HG03175 (cell line): ENCODE measurements around the gene SUMF1.
"Not testable (repeated sequence)": the region's sequence is repeated elsewhere in the genome, so short reads cannot be mapped to it uniquely, and the experiment has no call there.

Experiments used
- ATAC-seq: cut with Tn5 transposase; IDR thresholded peaks from one replicate; pipeline ENCODE4 v1.9.1; 2021; ENCODE audit warnings: mild to moderate bottlenecking, moderate library complexity; ENCODE audit not compliant: unreplicated experiment

SUMF1 gene

DNA sequence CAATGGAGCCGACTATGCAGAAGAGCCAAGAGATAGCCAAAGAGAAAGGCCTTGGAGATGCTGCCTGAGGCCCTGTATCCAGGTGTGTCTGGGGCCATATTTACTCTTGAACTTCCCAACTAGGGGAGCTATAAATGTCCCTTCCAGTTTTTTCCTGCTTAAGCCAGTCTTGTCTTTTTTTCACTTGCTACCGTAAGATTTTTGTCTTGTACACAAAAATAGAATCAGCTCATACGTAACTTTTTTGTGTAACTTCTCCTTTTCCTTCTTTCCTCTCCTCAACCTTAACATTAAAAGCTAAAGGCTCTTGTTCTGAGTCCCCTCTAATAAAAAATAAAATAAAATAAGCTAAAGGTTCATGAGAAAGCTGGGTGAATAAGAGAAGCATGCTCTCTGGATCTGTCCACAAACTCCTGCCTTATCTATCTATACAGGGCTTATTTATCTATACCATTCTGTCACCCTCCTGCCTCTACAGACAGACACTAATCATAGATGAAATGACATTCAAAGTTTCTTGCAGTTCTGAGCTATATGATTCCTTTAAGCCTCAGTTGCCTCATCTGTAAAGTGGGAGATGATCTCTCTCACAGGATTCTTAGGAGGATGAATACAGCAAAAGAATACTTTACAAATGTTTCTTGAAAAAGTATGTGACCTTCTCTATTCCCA, 4.6 kb downstream of the SUMF1 start:
- ATAC-seq, result no peak

- no peak for ATAC-seq
These were observed 5.5 kb downstream of the SUMF1 start for GRCh38 chr3:4461468-4462090.

- no peak for ATAC-seq
These were observed 6.7 kb downstream of the SUMF1 start for GRCh38 chr3:4460334-4460733.

DNA sequence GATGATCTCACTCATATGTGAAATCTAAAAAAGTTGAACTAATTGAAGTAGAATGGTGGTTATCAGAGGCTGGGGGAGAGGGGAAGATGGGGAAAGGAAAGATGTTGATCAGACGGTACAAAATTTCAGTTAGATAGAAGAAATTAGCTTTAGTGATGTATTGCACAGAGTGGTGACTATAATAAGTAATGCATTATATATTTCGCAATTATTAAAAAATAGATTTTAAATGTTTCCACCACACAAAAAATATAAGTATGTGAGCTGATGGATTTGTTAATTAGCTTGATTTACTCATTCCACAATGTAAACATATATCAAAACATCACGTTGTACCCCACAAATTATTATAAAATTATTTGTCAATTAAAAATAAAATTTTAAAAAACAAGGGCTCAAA, 8.1 kb downstream of the SUMF1 start:
- no peak for ATAC-seq

- not testable (repeated sequence) for ATAC-seq
These were observed 10.3 kb downstream of the SUMF1 start for GRCh38 chr3:4456780-4457179.

DNA sequence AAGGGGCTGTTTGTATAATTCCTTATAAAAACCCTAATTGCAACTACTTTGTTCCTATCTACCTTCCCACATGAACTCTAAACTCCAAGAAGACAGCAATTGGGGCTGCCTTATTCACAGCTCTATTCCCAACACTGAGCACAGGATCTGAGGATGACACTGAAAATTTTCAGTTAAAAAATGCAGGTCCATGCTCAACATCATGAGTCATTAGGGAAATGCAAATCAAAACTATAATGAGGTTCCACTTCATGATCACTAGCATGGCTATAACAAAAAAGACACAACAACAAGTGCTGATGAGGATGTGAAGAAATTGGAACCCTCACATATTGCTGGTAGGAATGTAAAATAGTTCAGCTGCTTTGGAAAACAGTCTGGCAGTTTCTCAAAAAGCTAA, 12.9 kb downstream of the SUMF1 start:
- no peak for ATAC-seq

DNA sequence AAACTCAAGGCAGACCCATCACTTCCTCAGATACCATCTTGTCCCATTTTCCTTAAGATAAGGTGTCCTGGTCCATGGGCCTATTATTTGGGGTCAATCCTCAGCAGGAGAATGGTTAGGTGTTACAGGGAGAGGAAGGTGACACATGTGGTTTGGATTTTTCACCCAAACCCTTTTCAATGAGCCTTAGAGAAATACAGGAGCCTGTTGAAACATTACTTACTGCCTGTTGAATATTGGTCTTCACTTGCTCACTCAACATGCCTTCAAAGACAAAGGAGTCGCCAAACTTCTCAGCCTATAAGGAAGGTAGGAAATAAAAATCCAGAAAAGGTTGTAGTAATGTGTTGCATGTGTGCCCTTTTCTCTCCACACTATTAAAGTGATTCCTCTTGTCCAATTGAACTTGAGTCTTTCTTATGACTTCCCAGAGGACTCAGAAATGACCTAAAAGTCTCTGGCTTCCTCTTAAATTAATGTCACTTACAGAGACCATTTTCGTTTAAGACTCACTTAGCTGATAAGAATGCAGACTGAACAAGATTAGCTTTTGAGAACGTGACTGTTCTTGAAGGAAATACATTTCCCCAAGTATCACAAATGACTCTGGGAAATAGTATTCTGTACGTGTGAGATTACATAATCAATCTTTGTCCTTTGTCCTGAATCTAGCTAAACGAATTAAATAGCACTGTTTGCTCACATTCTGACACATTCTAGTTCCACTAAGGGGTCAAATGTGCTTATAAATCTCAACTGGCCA, 17.8 kb downstream of the SUMF1 start:
- ATAC-seq, result no peak

GRCh38 chr3:4448187-4448586, 18.9 kb downstream of the SUMF1 start:
- no peak for ATAC-seq

GRCh38 chr3:4447295-4447999, 19.6 kb downstream of the SUMF1 start:
- no peak for ATAC-seq

DNA sequence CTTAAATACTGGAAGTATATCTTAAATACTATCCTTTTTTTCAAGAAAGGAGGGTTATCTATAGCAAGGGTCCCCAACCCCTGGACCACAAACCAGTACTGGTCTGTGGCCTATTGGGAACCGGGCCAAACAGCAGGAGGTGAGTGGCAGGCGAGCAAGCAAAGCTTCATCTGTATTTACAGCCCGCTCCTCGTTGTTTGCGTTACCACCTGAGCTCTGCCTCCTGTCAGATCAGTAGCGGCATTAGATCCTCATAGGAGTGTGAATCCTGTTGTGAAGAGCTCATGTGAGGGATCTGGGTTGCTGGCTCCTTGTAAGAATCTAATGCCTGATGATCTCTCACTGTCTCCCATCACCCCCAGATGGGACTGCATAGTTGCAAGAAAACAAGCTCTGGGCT, 26.1 kb downstream of the SUMF1 start:
- no peak for ATAC-seq

DNA sequence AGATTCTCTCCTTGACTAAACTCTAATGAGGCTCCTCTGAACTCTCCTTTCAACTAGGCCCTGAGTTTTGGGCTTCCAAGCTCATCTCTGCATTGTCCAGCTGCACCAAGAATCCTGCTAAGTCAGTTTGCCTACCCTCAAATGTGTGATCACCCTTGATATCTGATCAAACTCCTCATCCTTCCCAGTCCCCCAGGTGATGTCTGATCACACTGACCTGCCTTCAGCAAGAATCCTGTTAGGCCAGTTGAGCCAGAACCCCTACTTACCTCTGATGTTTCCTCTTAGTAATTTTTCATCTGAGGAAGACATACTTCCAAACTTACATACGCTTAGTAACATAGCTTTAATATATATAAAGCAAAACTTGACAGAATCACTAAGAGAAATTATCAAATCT, 28.8 kb downstream of the SUMF1 start:
- no peak for ATAC-seq

GRCh38 chr3:4432259-4432658, 34.8 kb downstream of the SUMF1 start:
- ATAC-seq, result no peak

DNA sequence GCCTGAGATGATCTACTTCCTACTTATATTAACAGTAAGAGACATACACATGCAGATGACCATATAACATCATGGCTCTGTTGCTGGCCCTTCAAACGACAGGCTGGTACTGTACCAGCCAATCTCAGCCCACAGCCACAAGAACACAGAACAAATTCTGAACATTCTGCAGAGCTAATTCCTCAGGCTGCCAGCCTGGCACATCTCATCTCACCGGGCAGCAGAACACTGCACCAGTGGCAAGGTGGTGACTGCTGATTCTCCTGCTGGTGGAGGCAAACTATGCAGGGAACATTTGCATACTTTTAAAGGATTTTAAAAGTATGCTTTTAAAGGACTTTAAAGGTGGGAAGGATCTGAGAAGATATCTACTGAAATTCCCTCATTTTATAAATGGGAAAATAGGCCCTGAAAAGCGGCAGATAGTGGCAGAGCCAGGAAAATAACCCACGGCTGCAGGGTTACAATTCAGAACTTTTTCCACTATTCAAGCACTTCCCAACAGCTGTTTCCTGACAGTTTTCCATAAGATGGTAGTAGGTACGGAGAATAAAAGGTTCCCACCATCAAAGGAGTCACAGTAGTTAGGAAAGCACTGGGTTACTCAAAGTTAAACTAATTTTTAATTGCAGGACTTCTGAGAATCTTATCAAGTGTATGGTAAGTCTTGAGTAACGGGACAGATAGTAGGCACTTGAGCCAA, 37.3 kb downstream of the SUMF1 start:
- no peak for ATAC-seq

GRCh38 chr3:4426782-4427344, 40.2 kb downstream of the SUMF1 start:
- ATAC-seq, result peak; percentile 73

DNA sequence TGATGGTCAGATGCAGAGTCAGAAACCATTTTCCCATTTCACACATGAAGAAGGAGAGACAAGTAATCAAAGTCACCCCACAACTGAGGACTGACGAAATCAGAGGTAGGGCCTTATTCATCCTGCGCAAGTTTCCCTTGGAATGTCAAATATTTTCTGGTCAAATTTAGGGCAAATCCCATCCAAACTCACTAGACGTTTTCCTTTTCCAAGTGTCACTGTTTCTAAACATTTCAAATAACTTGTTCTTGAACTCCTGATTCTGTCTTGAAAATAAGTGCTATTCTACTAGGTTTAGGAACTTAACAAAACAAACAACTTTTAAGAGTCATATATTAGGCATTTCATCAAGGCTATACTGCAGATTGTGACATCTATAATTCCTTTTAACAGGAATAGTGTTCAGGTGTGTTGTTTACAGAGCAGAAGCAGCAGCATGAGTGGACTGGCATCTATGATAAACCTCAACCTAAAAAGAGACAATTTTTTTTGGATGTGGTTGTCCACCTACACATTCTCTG, 40.7 kb downstream of the SUMF1 start:
- ATAC-seq, result no peak

- no peak for ATAC-seq
These were observed 41.4 kb downstream of the SUMF1 start for GRCh38 chr3:4425707-4426106.

DNA sequence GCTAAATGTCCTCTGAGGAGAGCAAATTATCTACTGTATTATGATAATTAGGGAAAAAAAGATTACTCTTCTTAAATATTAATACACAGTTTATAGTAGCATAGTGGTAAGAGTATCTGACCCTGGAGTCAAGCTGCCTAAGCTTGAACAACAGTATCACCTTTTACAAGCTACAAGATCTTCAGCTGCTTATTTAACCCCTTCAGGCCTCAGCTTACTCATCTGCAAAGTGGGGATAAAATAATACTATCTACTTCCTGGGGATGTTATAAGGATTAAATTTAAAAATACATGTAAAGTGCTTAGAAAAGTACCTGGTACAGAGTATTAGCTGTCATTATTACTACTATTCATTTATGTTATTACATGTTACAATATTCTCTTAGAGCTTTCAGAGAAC, 42.0 kb downstream of the SUMF1 start:
- no peak for ATAC-seq

DNA sequence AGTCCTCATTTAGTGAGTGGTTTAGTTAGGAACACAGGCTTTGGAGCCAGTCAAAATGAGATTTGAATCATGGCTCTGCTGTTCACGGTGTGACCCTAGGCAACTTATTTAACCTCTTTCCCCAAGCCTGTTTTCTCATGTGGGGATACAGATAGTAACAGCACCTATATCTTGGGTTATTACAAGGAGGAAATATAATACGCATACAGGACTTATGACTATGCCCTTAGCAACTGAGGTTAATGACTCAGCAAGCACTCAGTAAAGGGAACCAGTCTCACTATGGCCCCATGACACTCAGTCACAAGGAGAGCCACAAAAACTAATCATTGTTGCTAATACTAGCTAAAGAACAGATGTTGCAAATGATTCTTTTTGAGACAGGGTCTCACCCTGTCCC, 45.9 kb downstream of the SUMF1 start:
- peak; percentile 84 for ATAC-seq

DNA sequence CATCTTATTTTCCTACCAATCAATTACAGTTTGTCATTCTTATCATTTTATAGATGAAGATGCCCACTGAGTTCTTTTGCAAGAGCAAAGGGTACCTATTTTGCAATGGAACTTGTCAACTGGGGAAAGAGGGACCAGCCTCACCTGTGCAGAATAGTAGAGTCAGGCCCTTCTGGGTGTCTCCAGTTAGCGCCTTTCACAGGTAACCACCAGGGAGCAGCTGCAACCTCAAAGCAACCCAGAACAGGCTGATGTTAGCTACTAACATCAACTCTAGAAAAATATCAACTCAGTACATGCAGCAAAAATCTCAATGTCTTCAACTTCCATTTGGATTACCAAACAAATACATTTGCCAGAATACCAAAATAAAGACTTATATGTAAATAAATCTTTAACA, 47.1 kb downstream of the SUMF1 start:
- no peak for ATAC-seq

DNA sequence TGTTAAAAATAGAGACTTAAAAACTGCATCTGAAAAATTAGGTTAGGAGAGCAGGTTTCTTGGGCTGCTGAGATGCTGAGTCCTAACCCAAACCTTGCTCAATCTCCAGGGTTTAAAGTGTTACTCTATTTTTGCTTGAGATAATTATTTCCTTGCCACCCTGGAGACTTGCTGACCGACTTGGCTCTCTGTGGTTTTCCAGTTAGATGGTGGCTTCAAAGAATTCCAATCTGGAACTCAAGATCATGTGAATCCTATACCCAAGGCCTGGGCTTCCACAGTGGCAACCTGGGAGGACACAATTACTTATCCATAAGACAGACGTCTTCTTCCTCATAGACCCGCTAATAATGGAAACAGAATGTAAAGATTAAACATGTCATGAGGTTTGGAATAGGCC, 47.7 kb downstream of the SUMF1 start:
- ATAC-seq, result no peak
